ENCODE data around the gene MKLN1. TPM values are rescaled to one million over a fixed set of nuclear protein-coding genes. Genes with fewer than 3 reads are reported as not detected.

MKLN1 gene
- total and polyA plus RNA-seq, 10 of the 15 experiments (the other 5 are each of a cell fraction or from before 2014, with no cell fraction given), result 13.6 to 55.8 (median 29.3) TPM

GRCh38 chr7:131281266-131282048 lies 46.2 kb upstream of the MKLN1 start (continued):
- TF ChIP-seq CUX1 (IDR thresholded peaks at IDR 0.05; ENCODE audit: insufficient replicate concordance, low read depth, low read length) (no peak), ZBTB4 (CRISPR knock-in tag; IDR thresholded peaks at IDR 0.05) (no peak), CBFB (IDR thresholded peaks at IDR 0.05; ENCODE audit: low read depth) (no peak)
- TF ChIP-seq, protein P1, sequence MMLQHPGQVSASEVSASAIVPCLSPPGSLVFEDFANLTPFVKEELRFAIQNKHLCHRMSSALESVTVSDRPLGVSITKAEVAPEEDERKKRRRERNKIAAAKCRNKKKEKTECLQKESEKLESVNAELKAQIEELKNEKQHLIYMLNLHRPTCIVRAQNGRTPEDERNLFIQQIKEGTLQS (IDR thresholded peaks at IDR 0.05; ENCODE audit: borderline replicate concordance, extremely low read depth, low read depth, low read length), result no peak

Data from GM12878 (cell line).